ENCODE data around the gene SORBS1.

DNA sequence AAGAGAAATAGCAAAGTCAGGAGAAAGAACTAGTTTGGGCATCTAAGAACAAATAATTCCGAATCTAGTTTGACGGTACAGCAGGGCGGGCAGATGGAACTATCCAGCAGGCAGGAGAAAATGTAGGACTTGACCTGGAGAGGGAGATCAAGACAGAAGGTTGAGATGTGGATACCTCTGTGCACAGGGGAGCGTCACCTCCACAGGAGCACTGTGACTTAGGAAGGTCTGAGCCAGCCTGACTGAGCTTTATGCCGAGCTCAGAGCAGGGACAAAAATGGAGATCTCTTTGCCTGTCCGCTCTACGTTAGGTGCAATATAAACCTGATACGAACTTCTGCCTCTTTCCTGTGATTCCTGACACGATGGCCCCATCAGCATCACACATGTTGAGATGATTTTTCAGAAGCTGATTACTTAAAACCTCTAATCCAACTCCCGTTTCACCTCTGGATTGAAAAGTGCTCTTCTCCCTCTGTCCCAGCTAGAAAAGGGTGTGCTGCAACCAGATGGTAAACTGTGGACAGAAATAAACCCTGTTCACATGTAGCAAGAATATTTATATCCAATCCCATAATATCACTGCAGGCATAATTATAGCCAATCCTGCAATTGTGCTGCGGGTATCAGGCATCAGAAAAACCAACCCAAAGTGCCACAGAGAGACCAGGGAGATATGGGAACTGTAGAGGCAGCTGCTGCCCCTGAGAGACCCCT, 13.6 kb upstream of the SORBS1 start:
- TF ChIP-seq, protein P1, sequence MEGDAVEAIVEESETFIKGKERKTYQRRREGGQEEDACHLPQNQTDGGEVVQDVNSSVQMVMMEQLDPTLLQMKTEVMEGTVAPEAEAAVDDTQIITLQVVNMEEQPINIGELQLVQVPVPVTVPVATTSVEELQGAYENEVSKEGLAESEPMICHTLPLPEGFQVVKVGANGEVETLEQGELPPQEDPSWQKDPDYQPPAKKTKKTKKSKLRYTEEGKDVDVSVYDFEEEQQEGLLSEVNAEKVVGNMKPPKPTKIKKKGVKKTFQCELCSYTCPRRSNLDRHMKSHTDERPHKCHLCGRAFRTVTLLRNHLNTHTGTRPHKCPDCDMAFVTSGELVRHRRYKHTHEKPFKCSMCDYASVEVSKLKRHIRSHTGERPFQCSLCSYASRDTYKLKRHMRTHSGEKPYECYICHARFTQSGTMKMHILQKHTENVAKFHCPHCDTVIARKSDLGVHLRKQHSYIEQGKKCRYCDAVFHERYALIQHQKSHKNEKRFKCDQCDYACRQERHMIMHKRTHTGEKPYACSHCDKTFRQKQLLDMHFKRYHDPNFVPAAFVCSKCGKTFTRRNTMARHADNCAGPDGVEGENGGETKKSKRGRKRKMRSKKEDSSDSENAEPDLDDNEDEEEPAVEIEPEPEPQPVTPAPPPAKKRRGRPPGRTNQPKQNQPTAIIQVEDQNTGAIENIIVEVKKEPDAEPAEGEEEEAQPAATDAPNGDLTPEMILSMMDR (IDR thresholded peaks at IDR 0.05): no peak
- TF ChIP-seq POLR2A (IDR thresholded peaks at IDR 0.05): no peak
